ENCODE measurements around the gene ETFDH. TPM values are rescaled to one million over a fixed set of nuclear protein-coding genes. Genes with fewer than 3 reads are reported as not detected.
"Not testable (repeated sequence)": the region's sequence is repeated elsewhere in the genome, so short reads cannot be mapped to it uniquely, and the experiment has no call there.

Gene ETFDH
- total RNA-seq, result 68.8 TPM
- long read RNA-seq, transcript ETFDH-206 (13 exons, 3,282 nt), result major isoform, 123 of 155 reads
- long read RNA-seq, partial matches to known transcripts, result 12 of 155 reads
- long read RNA-seq, other reads (novel, unspliced or antisense), result 18 of 155 reads

DNA sequence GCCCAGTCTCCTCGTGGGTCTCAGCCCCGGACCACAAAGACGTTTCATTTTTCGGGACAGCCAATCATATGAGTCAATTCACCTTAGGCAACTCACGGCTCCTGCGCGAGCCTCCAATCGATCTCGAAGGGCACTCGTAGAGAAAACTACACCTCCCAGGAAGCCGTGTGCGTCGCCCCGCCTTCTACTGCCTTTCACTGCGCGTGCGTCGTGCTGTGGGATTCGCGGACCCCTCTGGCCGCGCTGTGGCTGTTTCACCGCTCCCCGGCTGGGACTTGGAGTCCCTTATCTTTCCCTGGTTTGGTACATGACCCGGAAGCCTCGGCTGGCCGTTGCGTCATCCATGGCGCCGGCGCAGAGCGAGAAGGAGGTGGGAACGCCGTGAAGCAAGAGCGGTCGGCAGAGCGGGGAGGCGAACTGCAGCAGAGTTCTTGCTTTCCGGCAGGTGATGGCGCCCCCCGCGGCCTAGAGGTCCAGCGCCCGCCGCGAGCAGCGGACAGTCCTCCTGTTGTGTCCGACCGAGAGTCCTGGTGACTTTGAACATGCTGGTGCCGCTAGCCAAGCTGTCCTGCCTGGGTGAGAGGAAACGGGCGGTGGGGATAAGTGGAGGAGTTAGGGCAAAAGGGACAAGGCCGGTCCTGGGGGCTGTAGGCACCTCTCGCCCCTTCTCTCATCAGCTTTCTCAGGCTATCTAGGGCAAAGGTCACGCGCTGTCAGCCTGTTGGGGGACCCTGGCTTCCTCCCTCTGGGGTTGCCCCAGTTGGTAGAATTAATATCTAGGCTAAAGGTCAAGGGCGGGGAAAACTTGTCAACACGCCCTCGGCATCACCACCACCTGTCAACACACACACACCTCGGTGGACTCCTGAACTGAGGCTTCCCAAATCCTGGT is at the start of gene ETFDH:
TSS of gene ETFDH (plus strand) at position 382 of the 892 bp plus-strand sequence. CDS start at position 543, 161 bp downstream.
- DNase-seq (ENCODE audit: low spot score), result peak; percentile 99

DNA sequence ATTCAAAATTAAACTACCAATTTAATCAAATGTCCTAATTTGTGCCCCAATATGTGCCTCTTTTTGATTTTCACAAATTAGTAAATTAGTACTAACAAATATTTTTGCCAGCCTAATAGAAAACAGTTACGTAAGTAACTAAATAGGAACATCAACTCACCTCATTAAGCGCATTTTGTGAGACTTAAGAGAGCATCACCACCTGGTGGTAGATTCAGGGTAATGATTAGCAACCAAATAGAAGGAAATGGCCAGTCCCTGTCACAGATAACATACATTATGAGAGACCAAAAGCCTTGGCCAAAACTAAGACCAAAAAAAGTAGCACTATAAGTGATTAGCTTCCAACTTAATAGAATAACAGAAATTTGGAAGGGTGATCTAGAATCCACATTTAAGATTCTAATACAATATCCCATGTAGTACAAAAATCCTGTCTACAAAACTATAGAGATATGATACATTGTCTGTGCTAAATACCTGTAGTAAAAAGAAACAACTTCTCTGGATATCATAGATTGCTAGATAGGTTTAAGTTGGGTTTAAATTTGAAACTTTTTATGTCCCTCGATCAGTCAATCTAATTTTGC is 47.1 kb upstream of the ETFDH start:
- DNase-seq (ENCODE audit: low spot score), result no peak

DNA sequence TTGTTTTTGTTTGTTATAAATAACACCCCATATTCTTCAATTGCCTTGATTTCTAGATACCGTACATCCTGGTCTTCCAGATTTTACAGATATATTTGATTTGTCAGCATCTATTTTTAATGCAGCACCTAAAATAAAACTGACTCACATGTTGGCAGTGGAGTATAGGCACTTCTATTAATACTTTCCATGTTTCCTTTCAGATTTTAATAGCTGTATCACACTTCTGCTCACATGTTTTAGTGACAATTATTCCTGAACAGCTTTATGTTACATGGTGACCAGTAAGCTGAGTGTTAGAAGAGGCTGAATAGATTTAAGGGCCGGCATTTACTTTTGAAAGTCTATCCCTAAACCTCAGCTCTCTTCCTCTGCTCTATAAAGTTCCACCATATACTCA is 46.6 kb upstream of the ETFDH start:
- DNase-seq (ENCODE audit: low spot score), result no peak

DNA sequence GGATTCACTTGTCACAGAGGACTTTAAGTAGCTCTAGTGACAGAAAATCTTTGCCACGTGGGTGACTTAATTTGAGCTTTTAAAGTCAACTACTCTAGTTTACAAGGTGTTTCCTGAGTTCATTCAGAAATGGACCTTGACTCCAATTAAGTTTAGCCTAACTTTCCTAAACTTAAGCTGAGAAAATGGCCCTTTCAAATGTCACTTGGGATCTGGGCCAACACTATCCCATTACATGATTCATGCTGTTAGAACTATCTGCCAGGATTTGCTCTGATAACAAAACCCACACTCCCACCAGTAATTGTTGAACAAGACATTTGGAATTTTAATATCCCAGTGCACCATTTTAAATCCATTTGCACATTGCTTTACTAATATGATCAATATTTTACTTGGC is 41.2 kb upstream of the ETFDH start:
- no peak for DNase-seq (ENCODE audit: low spot score)

DNA sequence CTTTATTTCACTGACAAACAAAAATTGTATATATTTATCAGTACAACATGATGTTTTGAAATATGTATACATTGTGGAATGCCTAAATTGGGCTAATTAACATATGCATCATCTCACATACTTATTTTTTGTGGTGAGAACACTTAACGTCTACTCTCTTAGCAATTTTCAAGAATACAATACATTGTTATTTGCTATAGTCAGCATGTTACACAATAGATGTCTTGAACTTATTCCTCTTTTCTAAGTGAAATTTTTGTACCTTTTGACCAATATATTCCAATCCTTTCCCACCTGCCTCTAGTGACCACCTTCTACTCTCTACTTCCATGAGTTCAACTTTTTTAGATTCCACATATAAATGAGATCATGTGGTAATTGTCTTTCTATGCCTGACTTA is 35.5 kb upstream of the ETFDH start:
- DNase-seq (ENCODE audit: low spot score), result no peak

DNA sequence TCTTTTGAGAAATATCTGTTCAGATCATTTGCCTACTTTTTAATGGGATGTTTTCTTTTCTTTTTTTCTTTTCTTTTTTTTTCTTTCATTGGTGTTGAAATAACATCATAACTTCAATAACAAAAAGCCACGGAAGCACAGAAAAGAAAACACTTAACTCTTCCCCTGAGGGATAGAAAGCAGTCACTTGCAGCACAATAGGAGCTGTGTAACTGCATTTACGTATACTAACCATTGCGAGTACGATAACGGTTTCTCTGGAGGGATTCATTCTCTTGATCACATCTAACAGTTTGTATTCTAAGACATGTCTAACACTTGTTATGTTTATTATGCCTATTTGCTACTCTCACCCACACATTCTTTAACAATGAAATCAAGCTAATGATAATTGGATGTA is 27.7 kb upstream of the ETFDH start:
- DNase-seq (ENCODE audit: low spot score), result no peak

DNA sequence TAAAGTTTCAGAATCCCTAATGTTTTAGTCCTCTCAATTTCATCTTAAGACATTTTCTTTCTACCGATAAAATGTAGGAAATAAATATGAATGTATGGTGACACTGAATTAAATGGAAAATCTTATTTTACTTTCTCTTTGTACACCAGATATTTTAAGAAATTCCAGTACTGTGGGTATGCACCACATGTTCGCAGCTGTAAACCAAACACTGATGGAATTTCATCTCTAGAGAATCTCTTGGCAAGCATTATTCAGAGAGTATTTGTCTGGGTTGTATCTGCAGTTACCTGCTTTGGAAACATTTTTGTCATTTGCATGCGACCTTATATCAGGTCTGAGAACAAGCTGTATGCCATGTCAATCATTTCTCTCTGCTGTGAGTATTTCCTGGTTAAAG is 27.3 kb upstream of the ETFDH start:
- no peak for DNase-seq (ENCODE audit: low spot score)

DNA sequence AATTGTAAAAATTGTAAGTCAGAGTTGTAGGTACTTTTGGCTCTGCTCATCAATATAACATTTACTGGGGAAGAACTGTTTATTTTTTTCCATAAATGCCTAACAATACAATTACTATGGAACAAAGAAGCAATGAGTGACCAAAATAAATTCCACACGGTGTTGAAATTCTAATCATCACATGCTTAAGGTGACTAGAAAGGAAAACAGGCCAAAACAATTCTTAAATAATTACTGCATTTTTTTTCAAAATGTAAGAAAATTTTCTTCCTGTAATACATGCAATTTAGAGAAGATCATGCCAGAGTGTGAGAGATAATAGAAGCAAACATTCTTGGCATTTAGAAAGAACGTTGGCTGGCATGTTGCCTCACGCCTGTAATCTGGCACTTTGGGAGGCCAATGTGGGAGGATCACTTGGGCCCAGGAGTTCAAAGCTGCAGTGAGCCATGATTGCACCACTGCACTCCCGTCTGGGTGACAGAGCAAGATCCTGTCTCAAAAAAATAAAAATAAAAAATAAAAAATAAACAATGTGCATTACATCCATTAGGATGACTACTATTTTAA is 22.9 kb upstream of the ETFDH start:
- no peak for DNase-seq (ENCODE audit: low spot score)

DNA sequence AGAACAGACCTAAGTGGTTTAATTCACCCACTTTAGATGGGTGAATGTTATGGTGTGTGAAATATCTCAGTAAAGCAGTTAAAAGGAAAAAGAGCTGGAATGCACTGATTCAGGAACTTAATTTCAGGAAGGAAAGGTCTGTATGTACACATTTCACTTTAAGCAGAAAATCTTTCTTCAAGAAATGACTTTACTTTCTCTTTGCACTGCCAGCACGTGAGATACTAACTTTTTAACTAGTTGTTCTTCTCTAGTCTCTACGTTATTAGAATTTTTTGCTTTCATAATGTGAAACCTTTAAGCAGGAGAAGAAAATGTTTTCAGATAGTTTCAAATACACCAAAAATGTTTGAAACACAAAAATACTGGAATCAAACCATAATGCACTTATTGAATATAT is 19.2 kb upstream of the ETFDH start:
- DNase-seq (ENCODE audit: low spot score), result no peak

DNA sequence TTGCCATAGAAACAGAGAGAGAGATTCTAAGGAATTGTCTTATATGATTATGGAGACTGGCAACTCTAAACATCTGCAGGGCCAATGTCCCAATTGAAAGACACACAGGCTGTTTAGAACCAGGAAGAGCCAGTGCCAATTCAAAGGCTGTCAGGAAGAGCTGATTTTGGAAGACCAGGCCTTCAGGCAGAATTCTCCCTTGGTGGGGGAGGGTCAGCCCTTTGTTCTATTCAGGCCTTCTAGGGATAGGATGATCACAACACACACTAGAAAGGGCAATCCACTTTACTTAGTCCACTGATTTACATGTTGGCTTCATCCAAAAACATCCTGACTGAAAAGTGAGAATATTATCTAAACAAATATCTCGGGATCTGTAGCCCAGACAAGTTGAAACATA is 15.7 kb upstream of the ETFDH start:
- DNase-seq (ENCODE audit: low spot score), result no peak

DNA sequence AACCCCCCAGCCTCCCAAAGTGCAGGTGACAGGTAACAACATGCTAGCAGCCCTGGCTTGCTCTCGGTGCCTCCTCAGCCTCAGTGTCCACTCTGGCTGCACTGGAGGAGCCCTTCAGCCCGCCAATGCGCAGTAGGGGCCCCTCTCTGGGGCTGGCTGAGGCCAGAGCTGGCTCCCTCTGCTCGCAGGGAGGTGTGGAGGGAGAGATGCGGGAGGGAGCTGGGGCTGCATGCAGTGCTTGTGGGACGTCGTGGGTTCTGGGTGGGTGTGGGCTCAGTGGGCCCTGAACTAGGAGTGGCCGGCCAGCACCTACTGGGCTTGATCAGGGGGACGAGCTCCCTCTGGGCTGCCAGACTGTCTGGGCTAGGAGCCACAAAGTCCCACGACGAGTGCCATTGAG is 14.8 kb upstream of the ETFDH start:
- no peak for DNase-seq (ENCODE audit: low spot score)

DNA sequence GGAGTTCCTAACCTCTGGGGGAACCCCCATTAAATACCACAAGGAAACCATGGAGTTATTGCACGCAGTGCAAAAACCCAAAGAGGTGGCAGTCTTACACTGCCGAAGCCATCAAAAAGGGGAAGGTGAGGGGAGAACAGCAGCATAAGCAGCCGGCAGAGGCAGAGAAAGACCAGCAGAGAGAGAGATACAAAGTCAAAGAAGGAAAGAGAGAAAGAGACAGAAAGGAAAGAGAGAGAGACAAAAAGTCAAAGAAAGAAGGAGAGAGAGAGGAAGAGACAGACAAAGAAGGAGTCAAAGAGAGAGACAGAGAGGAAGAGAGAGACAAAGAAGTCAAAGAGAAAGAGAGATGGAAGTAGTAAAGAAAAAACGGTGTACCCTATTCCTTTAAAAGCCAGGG is 8.8 kb upstream of the ETFDH start:
- not testable (repeated sequence) for DNase-seq (ENCODE audit: low spot score)

DNA sequence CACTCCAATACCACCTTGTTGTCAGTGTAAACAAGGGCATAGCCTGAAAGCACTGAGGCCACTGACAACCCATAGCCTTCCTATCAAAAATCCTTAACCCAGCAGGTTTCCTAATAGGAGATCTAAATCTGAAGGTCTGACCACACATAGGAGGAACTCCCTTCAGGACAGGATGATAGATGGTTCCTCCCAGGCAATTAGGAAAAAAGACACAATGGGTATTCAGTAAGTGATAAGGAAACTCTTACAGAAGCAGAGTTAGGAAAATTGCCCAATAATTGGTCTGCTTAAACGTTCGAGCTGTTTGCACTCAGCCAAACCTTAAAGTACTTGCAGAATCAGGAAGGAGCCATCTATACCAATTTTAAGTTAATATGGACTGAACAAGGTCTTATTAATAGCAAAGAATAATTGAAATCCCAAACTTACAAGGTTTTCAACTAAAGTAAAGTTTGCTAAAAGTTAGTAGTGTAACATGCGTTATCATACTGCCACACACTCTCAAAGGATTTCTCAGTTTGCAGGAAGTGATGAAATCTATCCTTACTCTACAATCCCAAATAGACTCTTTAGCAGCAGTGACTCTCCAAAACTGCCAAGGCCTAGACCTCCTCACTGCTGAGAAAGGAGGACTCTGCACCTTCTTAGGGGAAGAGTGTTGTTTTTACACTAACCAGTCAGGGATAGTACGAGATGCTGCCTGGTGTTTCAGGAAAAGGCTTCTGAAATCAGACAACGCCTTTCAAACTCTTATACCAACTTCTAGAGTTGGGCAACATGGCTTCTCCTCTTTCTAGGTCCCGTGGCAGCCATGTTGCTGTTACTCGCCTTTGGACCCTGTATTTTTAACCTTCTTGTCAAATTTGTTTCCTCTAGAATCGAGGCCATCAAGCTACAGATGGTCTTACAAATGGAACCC is 8.1 kb upstream of the ETFDH start:
- DNase-seq (ENCODE audit: low spot score), result not testable (repeated sequence)

DNA sequence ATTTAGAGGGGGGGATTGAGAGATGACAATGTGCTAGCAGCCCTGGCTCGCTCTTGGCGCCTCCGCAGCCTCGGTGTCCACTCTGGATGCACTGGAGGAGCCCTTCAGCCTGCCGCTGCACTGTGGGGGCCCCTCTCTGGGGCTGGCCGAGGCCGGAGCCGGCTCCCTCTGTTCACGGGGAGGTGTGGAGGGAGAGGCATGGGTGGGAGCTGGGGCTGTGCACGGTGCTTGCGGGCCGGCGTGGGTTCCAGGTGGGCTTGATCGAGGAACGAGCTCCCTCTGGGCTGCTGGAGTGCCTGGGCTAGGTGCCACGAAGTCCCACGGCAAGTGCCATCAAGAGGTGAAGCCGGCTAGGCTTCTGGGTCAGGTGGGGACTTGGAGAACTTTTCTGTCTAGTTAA is 7.3 kb upstream of the ETFDH start:
- no peak for DNase-seq (ENCODE audit: low spot score)

DNA sequence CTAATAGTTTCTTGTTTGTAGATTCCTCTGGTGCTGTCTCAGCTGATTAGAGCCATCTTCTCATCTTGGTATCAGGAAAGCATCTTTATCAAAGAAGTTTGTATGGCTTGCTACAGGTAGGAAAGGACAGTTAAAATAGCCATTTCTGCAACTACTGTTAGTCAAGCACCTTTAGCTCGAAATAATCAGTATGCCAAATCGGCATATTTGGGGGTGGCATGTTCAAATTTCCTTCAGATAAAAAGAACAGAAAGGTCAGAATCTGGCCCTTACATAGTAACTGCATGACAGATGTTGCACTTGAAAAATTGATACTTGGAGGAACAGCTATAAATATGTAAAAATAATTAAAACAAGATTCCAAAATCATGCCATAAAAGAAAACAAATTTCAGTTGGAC is 5.2 kb upstream of the ETFDH start:
- no peak for DNase-seq (ENCODE audit: low spot score)

DNA sequence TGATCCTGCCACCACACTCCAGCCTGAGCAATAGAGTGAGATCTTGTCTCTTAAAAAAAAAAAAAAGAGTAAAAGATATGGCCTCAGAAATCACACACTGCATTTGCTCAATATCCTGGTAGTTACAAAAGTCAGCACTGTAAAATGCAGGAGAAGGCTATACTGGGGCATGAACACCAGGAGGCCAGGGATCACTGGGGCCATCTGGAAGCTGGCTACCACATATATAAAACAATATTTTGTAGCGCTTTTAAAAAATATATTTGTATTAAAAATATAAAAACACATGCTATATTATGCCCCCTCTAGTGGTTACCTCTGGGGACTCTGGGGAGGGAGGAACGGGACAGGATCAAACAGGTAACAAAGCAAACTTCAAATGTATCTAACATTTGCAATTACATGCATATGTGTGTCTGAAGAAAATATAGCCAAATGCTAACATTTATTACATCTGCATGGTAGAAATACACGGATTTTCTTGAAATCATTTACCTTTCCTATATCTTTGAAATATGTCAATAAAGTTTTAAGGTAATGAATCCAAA is 4.4 kb upstream of the ETFDH start:
- DNase-seq (ENCODE audit: low spot score), result no peak

DNA sequence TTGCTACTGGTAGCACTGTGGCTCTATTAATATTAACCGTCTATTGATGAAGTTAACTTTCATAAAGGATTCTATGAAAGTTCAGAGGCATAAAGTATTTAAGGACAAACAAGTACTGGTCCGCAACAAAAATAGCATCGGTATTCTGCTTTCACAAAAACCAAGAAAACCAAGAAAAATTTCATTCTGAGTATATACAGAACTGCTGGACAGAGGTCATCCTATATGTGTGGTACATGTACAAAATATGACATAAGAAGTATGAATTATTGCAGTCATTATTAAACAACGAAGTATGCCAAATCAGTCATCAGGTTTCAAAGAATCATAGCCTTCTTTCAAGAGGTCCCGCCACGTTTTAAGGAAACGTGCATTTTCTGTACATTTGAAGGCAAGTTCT is 2.8 kb upstream of the ETFDH start:
- DNase-seq (ENCODE audit: low spot score), result no peak

DNA sequence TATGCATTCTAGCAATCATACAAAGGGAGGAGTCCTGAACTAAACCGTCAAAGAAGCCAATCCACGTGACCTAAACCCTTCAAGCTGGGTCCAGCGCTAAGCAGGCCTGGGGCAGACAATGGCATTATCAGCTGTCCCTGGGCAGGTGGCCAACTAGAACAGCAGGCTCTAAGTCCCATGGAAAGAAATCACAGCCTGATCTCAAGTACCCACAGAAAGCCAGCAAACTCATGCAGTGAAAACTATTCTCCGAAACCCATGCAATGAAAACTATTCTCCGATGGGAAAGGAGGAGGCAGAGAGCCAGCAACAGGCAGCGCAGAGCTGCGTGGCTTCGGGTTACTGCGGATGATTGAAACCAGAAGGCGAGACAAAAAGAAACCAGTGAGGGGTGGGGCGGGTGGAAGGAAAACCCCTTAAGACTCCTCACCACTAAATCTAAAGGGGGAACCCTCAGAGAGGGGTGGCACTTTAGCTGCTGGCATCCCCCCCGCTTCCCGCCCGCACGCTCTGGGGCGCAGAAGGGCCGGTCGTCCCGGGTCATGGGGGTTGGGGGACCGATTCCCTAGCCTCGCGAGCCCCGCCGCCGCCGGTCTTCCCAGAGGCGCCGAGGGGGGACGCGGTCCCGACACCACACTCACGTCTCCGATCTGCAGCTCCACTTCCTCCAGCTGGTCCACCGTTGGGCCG is 976 bp upstream of the ETFDH start:
- DNase-seq (ENCODE audit: low spot score), result no peak

DNA sequence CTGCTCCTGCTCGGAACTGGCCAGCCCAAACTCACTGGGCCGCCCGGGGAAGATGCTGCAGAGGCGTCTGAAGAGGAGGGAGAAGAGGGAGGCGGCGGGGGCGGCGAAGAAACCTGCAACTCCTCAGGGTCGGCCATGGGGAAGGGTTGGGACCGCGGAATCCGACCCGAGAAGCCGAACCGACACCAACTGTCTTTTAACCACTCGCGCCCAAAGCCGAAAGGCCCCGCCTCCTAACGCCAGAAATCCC is 506 bp upstream of the ETFDH start, which contains the start of gene C4orf46:
TSS of gene C4orf46 (minus strand) at position 223 of the 250 bp plus-strand sequence. CDS start at position 137, 86 bp downstream.
- no peak for DNase-seq (ENCODE audit: low spot score)

DNA sequence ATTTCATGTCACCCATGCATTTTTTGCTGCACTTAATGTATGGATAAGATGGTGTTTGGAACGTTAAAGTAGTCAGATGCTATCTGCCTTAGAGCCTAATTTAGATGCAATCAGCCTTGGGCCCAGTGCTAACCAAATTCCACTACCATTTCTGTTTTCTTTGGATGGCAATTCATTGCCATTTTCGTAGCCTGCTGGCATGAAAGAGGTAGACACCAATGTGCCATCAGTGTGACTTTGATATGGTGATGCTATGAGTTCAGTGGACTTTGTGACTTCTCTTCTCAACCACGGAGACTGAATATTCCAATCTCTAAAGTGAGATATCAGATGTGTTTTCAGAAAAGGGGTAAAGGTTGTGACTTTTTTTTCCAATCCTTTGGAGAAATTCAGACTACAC is 1.5 kb downstream of the ETFDH start:
- no peak for DNase-seq (ENCODE audit: low spot score)

DNA sequence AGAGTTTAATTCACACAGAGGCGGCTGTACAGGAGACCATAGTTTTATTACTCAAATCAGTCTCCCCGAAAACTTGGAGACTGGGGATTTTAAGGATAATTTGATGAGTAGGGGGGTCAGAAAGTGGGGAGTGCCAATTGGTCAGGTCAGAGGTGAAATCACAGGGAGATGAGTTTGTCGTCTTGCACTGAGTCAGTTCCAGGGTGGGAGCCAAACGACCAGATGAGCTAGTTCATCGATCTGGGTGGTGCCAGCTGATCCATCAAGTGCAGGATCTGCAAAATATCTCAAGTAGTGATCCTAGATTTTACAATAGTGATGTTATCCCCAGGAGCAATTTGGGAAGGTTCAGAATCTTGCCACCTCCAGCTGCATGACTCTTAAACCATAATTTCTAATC is 4.0 kb downstream of the ETFDH start:
- DNase-seq (ENCODE audit: low spot score), result no peak

Measured in mesenteric fat pad (tissue), 1 donor.